OCI-LY3 (cell line): Measurements from ENCODE around the gene FIBP.

Experiments used
- CTCF ChIP-seq: fragments of 200-600, 300-600 bp; sonication (generic); IDR thresholded peaks from 2 replicates; pipeline ENCODE4 v1.5.1; 2014; ENCODE audit warnings: antibody characterized with exemption, low read length, low read depth
- EZH2phosphoT487 ChIP-seq: fragments of 200-600 bp; shearing (Covaris generic); IDR thresholded peaks from 2 replicates; pipeline ENCODE4 v1.6.1; 2018; ENCODE audit warnings: antibody characterized with exemption, mixed run types, low read depth

- TF ChIP-seq CTCF = peak; percentile 100
- TF ChIP-seq EZH2phosphoT487 = no peak
These were observed 3.6 kb downstream of the FIBP start for GRCh38 chr11:65884716-65885092.
